Activated CD4-positive, alpha-beta T cell treated with anti-CD3 and anti-CD28 coated beads, Interleukin-2, Interleukin-6, amounts not matched to agents 100 ng/mL and 50 ng/mL, durations not matched to agents 16 hours and 8 hours (primary cell): ENCODE data around the gene FN3KRP.

Experiments
- DNase-seq: peaks from one replicate; pipeline ENCODE4 v3.0.0-alpha.2; 2020

Gene FN3KRP

DNA sequence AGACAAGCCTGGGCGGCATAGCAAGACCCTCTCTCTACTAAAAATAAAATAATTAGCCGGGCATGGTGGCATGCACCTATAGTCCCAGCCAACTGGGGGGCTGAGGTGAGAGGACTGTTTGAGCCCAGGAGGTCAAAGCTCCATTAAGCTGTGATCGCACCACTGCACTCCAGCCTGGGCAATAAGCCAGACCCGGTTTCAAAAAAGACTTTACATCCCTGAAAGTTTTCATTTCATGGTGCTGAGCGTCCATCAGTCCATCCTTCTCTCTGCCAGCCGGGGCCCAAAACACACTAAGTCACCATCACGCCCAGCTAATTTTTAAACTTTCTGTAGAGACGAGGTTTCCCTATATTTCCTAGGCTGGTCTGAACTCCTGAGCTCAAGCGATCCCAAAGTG, 28.6 kb upstream of the FN3KRP start:
- DNase-seq = no peak

DNA sequence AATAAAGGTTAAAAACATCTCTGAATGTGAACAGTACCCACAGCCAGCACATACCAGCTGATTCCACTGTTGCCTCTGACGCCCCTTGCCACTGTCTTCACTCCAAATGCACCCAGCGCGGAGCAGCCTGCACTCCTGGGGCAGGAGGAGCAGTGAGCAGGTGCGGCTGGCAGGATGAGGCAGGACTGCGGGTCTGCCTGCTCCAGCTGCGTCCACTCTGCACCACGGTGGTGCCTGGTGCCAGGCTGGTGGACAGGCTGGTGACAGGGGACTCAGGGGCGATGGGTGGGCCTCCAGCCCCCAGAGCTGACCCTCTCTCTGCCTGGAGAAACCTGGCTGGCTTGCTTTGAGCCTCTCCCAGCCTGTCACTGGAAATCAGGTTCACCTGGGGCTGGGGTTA, 27.4 kb upstream of the FN3KRP start:
- DNase-seq = no peak

DNA sequence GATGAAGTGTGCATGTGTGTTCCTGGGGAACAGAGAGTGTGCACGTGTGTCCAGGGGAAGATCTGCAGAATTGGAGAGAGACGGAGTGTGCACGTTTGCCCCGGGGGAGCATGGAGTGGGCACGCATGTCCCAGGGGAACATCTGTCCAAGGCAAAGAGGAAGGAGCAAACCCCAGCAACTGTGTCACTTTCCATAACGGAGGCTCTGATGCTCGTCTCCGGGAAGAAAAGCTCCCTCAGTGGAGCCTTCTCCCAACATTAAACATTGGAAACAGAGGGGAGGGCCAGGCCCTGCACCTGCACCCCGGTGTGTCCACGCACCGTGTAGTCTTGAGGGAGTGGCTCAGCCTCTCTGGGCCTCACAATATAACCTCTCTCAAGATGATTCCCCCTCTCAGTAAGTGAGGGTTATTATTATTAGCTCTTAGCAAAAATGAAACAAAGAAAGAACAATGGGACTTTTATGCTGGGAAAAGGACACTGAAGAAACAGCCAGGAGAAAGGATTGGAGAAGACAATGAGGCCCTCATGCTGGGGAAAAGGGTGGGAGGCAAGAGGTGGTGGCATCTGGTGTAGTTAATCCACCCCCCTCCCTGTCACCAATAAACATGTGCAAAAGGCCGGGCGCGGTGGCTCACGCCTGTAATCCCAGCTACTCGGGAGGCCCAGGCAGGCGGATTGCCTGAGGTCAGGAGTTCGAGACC, 25.6 kb upstream of the FN3KRP start:
- DNase-seq = no peak

DNA sequence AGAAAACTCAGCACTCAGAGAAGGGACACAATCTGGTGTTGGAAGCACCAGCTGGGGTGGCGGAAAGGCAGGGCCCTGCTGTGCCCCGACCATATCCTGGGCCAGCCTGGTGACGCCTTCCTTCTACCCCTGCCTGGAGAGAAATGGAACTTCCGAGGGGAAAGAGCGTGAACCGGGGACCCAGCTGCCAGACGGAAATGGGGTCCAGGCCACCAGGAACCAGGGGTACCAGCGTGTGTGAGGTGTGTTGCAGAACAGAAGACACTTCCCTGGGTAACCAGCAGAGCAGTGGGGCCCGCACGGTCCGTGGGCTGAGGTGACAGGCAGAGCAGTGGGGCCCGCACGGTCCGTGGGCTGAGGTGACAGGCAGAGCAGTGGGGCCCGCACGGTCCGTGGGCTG, 24.8 kb upstream of the FN3KRP start:
- no peak for DNase-seq

DNA sequence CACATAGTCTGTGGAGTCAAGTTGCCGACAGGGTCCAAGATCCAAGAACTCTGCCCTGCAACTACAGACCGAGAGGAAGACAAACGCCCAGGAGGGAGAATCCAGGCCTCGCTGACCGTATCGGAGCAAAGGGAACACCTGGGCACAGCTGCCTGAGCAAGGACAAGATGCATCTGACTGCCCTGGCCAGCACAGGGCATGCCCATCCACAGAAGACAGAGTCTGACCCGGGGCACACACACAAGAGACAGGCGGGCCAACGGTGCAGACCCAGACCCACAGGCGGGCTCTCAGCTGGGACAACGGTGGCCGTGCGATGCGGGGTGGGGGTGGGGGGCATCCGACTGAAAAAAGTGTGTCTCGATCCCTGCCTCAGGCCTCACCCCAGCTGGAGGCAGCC, 24.2 kb upstream of the FN3KRP start:
- no peak for DNase-seq

DNA sequence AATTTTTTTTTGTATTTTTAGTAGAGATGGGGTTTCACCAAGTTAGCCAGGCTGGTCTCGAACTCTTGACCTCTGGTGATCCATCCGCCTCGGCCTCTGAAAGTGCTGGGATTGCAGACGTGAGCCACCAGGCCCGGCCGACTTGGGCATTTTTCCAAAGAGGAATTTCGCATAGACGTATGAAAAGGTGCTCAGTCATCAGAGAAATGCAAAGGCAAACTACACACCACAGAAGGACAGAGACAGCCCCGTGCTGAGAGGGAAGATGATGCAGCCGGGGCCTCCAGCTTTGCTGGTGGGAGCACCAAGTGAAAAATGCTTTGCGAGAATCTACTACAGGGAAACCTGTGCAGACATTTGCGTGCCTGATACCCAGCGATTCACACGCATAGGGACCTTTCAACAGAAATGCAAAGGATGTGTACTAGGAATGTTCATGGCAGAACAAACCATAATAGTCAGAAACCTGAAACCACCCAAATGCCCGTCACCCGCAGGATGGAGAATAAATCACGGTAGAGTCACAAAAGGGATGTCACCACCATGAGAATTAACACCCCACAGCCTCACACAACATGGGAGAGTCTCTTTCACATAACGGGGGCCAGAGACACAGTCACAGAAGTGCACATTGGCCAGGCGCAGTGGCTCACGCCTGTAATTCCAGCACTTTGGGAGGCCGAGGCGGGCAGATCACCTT, 23.2 kb upstream of the FN3KRP start:
- no peak for DNase-seq

DNA sequence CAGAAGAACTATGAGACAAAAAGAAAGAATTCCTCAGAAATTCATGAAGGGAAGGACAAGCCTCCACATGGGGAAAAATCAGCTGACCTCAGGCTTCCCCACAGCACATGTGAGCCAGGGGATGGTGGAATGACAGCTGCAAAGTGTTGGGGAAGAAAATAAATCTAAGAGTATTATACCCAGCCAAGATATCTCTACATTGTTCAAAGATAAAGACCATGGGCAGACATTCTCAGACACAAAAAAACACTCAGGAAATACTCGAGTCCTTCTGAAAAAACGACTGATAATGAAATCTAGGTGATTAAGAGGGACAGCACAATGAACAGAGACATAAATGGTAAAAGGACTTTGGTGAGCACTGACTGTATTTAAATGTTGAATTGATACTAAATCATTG, 21.9 kb upstream of the FN3KRP start:
- no peak for DNase-seq

DNA sequence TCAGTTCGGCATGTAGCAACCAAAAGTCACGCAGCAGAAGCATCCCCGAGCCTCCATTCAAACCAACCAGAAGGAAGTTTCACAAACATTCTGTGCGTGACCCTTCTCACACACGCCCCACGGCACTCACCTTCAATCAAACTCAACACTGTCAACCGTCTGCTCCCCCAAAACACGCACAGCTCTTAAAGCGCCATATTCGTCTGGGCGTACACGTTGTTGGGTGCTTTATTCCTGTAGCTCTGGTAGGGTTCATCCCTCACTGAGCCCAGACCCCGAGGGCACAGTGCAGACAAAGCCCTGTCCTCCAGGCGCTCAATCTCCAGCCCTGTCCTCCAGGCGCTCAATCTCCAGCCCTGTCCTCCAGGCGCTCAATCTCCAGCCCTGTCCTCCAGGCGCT, 20.2 kb upstream of the FN3KRP start:
- no peak for DNase-seq

DNA sequence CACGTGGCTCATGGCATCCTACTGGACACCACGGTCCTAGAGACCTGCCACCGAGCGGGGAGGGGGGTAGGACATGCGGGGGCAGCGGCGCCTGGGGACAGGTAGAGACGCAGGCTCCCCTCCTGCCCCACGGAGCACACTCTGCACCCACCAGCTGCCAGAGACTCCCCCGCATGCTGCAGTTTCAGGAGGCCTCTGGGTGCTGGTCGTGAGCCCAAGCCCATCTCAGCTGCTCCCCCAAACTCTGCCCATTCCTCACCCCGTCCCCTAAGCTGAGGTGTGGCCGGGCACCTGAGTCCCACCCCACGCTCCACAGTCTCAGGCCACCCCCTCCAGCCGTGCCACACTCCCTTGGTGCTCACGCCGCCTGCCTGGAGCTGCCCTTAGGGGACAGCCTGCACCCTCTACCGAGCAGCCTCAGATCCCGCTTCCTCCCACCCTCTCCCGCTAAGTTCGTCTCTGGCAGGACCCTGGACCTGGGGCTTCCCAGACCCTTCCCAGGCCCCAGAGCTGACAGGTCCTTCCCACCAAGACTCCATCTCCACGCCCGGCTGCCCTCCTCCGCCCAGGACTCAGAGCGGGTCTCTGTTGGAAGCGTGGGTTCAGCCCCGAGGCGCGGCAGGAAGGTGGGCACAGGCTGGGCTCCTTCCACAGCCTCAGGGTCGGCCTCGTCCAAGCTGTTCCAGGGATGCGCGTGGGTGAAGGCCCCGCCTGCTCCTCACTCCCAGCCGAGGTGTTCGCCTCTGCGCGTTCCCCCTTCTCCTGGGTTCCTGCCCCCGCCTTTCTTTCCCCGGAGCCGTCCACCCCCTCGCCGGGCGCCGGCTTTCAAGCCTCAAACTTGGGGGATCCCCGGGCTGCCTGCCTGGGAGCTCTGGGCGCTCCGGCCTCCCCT, 19.3 kb upstream of the FN3KRP start:
- no peak for DNase-seq

DNA sequence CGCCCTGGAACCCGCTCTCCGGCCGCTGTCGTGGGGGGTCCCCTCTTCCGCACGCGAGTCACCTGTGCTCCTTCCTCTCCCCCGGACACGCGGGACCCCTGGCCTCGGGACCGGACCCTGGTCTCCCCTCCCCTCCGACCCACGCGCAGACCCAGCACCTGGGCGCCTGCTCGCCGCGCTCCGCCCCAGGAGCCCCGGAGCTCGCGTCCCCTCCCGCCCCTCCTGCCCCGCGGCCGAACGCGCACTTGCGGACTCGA, 18.8 kb upstream of the FN3KRP start:
- no peak for DNase-seq

DNA sequence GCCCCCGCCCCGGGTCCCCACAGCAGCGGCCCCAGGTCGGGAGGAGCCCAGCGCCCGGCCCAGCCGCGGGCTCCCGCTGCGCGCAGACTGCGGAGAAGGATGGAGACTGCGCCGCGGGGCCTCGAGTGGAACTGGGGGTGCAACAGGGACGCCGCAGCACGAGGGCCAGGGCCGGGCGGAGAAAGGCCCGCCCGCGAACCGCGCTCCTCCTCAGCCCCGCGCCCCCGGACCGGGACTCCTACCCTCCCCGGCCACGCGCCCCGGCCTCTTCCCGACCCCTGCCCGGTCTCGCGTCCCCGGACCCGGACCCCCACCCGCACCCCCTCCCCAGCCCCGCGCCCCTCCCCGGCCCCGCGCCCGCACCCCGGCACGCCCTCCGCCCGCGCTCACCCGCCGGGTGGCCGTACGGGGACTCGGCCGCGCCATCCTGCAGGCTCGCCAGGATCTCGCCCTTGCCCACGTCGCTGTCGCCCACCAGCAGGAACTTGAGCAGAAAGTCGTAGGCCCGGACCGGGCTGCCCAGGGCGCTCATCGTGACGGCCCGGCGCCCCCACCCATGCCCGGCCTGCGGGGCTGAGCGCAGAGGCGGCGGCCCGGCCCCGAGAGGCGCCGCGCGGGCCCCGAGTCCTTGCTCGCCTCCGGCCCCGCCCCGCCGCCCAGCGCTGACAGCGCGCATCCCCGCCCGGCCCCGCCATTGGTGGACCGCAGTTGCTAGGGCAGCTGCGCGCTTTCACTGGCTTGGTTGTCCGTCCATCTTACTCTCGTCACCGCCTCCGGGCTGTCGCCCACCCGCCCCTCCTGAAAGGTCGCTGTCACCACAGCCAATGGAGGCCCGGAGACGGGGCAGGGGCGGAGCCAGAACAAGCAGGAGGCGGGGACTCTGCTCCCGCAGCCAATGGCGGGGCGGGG, 18.2 kb upstream of the FN3KRP start, which contains the start of gene RAB40B:
Gene RAB40B, minus strand, starts transcription at position 634 of the 909 bp plus-strand sequence. Its CDS starts 102 bp downstream, at position 532.
- peak; percentile 98 for DNase-seq

DNA sequence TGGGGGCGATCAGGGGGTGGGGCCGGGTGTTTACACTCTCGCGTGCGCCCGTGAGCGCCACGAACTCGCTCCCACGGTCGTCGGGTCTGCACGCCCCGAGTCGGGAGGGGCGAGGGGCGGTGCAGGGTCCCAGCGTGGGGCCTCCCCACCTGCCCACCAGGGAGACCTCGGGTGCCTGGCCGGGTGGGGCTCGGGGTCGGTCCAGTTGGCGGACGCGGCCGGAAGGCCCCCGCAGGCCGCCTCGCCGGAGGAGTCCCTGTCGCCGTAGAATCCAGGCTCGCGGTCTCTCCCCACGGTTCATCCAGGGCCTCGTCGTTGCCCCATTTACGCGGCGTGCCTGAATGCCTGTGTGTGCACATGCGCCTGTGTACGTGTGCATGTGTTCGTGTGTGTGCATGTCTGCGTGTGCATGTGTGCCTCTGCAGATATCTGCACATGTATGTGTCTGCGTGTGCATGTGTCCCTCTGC, 17.5 kb upstream of the FN3KRP start:
- DNase-seq = no peak

DNA sequence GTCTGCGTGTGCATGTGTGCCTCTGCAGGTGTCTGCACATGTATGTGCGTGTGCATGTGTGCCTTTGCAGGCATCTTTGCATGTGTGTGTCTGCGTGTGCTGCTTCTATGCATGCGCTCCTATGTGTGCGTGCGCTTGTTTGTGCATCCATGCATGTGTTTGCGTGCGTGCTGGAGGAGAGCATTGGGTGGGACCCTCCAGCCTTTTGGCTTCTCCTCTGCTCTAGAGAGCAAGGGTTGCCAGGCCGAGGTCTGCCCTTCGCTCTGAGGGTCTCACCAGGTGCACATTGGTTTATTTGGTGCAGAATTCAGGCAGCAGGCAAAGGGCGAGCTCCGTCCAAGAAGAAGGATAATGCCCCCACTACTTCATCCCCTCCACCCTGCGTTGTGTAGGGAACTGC, 17.0 kb upstream of the FN3KRP start:
- DNase-seq = no peak

DNA sequence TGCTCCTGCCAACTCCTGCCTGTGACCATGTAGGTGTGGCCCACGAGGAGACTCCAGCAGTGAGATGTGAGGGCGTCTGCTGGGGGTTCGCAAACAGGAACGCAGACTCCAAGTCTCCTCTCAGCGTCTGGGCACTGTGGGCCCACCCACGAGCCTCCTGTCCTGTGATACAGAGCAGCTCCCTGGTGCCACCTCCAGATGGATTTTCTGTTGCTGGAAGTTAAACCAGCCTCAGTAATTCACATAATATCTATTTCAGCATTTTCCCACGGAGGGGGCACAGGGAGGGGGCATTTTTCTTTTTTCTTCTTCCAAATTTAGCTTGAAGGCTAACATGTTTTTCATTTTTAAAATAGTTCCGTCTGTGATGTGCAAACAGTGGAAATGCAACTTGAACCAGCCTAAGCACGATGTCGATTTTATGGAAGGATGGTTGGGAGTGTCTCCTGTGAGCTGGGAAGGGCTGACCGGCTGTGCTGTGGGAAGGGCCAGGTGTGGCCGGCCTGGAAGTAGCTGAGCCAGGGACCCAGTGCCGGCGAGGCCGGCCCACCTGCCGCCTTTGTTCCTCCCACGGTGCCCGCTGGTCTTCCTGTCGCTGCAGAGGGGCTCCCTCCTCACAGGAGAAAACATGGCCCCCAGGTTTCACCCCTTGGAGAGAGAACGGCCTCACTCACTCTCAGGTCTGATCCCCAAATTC, 14.1 kb upstream of the FN3KRP start:
- DNase-seq = no peak

DNA sequence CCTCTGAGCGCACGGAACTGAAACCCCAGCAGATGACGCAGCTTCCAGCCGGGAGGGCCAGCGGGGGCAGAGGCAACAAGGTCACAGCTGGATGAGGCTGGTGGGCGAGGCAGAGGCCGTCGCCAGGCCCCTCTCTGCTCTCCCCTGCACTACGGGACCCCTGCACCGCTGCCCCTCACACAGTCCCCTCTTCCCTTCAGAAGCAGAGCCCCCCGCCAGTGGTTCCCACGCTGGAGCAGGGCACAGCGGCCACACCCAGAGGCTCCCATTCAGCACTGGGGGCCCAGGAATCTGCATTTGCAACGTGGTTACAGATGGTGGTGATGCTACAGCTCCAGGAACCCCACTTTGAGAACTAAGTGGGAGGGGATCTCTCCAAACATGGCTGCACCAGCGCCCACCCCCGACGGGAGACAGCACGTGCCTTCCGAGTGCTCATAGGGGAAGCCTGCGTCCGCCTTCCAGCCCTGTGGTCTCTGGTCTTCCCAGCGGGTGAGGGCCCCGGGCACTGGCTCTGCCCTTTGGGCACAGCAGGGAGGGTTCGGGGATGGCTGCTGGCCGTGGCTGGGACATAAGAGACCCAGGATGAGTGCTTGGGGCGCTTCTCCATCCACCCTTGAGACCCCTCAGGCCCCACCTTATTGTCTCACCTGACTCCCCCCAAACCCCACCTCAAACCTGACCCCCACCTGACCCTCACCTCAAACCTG, 13.3 kb upstream of the FN3KRP start:
- no peak for DNase-seq

DNA sequence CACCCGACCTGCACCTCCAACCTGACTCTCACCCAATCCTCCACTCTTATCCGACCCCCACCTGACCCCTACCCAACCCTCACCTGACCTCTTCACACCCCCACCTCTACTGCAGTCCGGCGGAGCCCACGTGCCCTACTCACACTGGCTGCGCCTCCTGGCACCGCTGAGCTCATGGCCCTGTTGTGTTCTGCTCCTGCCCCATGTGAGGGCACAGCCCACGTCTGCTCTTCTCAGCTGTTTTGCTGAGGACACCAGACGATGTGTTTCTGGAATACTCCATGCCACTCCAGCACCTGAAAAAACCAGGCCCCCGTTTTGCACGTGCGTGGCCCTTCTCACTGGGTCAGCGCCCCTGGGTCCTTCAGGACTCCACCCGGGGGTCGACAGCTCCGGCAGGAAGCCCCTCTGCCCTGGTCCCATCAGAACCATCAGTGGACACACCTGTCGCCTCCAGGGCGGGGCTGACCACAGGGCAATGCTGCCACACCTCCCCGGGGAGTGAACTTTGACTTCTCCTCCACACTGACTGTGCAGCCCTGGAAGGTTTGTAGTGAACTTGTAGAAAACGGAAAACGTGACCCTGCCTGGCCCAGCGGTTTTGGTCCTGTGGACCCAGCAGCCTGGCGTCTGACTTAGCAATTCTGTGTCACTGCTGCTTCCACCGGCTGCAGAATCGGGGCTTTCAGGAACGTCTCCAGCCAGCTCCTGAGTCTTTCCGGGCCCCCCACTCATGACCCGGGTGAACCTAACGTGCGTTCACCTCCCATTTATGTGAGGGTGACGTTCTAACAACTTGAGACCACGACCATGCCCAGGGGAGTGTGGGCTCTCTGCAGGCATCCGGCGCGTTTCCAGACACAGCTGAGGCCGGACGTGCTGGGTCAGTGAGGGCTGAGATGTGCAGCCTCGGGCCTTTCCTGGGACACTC, 12.3 kb upstream of the FN3KRP start:
- no peak for DNase-seq

DNA sequence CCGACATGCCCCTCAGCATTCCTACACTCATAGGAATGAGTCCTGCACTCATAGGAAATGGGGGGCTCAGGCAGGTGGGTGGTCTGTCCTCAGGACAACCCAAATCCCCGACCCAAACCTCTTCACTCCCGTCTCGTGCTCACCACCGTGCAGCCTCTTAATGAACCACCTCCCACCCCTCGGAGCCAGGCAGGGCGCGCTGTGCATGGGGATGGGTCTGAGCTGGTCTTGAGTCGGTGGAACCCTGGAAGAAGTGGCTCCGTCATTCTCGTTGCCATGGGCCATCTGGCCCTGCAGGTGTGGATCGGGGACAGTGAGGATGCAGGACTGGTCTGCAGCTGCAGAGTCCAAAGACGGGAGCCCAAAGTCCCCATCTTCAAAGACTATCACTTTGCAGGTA, 11.6 kb upstream of the FN3KRP start:
- DNase-seq = no peak

DNA sequence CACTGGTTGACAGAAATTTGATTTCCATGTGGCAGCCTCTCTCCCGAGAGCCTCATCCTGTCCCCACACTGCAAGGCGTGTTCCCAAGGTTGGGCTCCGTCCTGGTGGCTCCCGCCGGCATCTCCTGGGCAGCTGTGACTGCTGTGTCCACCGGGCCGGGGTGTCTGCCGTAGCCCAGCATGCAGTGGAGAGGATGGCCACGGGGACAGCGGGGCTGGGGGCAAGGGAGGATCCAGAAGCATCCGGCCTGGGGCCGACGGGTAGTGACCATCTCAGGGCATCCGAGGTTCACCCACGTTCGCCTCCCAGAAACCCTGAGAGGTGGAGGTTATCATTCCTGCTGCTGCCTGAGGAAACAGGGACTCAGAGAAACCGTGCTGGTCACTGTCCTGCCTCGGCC, 10.8 kb upstream of the FN3KRP start:
- DNase-seq = no peak

DNA sequence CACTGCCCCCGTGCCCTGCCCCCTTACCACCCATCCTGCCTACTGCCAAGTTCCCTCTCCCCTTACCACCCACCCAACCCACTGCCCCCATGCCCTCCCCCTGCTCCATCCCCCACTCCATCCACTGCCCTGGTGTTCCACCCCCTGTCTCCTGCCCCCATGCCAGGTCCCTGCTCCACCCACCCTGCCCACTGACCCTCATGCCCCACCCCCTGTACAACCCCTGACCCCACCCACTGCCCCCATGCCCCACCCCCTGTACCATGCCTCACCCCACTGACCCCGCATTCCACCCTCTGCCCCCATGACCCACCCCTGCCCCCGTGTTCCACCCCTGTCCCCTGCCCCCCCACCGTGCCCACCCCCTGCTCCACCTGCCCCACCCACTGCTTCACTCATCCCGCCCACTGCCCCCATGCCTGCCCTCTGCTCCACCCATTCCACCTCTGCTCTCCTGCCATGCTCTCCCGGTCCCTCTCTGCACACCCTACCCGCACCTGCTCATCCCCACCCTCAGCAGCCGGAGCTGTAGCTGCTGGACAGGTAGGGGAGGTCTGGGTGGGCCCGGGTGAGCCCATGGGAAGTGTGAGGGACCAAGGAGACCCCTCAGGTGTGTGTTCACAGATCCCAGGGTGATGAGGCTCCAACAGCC, 7.4 kb upstream of the FN3KRP start:
- no peak for DNase-seq
